KOPT-K1 (cell line): ENCODE measurements around the gene TMEM18.

ENCODE experiments used
- H3K27ac ChIP-seq: fragments of 200-600 bp; sonication (generic); 2 replicates; pipeline ENCODE4 v1.5.1; 2016; ENCODE audit warnings: antibody characterized with exemption, mild to moderate bottlenecking, low read depth, low read length; ENCODE audit not compliant: poor library complexity, severe bottlenecking
- H3K36me3 ChIP-seq: fragments of 200-600 bp; sonication (generic); 2 replicates; pipeline ENCODE4 v1.5.1; 2017; ENCODE audit warnings: antibody characterized with exemption, mild to moderate bottlenecking, low read length, moderate library complexity; ENCODE audit not compliant: insufficient read depth
- H3K9me3 ChIP-seq: fragments of 200-600 bp; sonication (generic); 2 replicates; pipeline ENCODE4 v1.5.1; 2017; ENCODE audit warnings: antibody characterized with exemption, low read length, mild to moderate bottlenecking; ENCODE audit not compliant: insufficient read depth, poor library complexity, severe bottlenecking

TMEM18 gene

DNA sequence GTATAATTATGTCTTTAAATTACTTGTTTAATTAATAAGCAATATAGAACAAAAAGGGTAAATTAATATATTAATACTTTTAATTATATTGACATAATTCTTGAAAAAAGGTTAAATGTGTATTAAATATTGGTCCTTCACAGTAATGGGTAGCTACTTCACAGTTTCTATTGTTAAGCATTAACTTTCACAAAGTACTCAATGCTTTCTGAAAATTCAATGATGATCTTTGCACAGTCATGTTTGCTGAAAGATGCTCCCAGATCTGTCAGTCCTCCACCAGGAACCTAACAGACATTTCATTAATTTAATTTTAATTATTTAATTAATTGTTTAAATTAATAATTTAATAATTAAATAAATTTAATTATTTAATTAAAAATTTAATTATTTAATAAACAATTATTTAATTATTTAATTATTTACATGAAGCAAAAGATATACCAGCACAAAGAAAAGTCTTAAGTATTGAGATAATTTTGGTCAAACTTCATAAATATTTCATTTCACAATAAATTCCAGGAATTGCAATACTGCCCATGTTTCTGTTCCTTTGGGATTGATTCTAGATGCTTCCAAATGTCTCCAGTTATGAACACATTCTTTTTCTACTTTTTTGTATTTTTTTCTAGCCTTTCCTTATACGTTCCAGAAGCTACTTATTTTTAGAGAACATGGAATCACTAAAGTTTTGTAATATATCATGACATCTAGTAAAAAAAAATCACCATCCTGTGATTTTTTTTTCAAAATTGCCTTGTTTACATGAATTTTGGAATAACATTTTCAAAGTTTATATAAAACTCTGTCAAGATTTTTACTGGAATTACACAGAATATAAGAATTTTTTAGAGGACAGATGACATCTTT lies 46.5 kb downstream of the TMEM18 start:
- no peaks in the 10 kb centered on the region for H3K36me3 ChIP-seq
- no peak overlapping the region for H3K27ac ChIP-seq
- no peaks in the 10 kb centered on the region for H3K9me3 ChIP-seq

DNA sequence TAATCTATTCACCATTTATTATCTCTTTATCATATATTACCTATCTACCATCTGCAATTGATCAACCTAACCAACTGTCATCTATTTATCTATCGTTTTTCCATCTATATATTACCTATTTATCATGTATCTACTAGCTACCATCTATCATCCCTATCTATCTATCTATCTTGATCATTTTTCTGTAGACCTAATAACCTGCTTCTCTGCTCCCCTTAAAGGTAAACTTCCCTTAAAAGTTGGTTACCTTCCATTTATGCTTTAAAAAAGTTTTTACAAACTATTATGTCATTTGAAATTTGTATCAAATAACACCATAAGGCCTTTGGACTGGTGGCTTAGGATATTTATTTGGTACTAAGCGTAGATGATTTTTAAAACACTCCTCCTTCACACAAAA lies 47.2 kb downstream of the TMEM18 start:
- Histone ChIP-seq H3K9me3 (no peaks in the 10 kb centered on the region), H3K36me3 (no peaks in the 10 kb centered on the region), H3K27ac (no peak overlapping the region)

DNA sequence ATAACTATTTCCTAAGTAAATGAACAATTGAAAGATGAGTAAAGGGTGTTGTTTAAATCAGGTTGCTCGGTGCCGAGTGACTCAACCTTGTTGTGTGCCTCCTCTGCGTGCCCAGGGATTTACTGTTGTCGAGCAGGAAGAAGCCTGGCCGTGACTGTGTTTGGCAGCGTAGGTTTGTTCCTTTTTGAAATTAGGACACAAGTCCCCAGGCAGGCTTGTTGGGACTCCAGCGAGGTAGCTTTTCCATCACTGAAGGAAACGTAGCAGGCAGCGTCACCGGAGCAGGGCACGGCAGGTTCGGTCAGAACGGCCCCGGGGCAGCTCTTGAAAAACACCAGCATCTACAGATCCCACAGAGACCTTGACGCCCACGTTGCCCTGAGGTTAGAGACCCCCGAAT lies 48.6 kb downstream of the TMEM18 start:
- Histone ChIP-seq H3K36me3 (no peaks in the 10 kb centered on the region), H3K9me3 (no peaks in the 10 kb centered on the region), H3K27ac (no peak overlapping the region)

DNA sequence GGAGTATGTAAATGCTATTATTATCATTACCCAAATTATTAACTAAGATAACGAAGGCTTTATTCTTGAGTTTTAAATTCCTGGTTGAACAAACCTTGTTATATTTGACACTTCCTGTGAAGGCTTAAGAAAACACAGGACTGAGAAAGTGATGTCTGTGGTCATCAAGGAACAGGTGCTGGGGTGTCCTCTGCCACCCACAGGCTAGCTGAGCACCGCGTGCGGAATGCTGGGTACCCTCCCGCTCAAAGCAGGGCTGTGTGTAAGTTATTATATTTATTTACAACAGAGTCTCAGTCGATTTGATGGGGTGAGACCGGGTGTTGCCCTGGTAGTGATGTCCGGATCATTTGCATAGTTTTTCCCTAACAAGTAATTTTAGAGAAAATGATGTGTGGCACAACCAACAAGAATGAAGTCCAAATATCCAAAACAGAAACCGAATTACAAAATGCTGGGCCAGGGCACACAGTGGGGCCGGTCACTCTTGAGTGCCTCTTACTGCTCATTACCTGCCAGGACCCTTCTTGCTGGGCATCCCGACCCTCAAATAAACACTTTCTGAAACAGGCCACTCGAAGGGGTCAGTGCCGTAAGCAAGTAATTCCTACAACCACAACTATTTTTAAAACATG lies 49.2 kb downstream of the TMEM18 start:
- no peaks in the 10 kb centered on the region for H3K36me3 ChIP-seq
- no peak overlapping the region for H3K27ac ChIP-seq
- H3K9me3 ChIP-seq = no peaks in the 10 kb centered on the region

DNA sequence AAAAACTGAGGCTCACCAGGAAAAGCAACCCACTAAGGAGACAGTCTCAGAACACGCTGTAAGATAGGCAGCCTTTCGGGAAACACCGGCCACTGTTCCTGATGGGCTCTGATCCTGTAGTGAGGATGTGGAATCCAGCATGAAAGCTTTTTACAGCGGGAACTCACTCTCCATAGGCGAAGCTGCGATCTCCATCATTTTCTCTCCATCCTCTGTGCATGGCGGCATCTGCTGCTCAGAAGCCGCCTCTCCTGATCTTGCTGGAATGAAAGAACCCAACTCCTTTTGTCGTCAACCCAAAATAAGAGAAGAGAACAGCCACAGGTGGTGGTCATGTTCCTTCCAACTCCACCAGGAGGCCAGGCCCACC lies 49.9 kb downstream of the TMEM18 start:
- Histone ChIP-seq H3K27ac (no peak overlapping the region), H3K9me3 (no peaks in the 10 kb centered on the region), H3K36me3 (no peaks in the 10 kb centered on the region)

DNA sequence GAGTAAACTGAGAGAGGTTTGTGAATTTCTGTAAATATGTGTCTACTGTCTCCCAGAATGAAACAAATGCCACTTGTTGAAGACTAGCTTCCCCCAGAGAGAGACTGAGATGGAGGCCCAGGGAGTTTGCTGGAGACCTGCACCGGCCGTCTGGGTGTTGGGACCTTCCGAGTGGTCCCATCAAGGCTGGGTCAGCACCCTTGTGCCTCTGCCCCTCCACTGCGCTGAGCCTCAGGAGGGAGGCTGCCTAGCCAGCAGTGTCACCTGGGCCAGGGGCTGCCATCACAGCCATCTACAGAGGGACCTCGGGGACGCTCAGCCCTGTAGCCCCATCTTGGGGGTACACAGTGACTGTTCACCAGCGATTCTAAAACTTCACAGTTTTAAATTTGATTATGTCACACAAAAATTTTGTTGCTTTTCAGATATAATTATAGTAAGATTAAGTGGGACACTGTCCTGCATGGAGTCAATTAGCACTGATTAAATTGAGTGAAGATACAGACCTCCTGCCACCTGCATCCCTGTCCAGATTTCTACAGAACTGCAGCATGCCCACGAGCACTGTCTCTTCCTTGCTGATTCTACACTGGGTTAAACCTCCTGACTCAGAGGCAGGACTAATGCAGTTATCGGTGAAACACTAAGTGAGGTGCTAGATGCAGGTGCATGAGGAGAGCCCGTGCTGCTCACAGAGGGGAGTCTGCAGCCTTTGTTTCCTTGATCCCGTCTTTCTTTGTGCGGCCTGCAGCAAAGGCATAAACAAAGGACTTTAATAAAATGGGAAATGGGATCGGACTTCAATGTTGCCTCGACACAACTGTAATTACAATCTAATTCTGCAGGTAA lies 50.5 kb downstream of the TMEM18 start:
- Histone ChIP-seq H3K36me3 (no peaks in the 10 kb centered on the region), H3K9me3 (no peaks in the 10 kb centered on the region), H3K27ac (no peak overlapping the region)

DNA sequence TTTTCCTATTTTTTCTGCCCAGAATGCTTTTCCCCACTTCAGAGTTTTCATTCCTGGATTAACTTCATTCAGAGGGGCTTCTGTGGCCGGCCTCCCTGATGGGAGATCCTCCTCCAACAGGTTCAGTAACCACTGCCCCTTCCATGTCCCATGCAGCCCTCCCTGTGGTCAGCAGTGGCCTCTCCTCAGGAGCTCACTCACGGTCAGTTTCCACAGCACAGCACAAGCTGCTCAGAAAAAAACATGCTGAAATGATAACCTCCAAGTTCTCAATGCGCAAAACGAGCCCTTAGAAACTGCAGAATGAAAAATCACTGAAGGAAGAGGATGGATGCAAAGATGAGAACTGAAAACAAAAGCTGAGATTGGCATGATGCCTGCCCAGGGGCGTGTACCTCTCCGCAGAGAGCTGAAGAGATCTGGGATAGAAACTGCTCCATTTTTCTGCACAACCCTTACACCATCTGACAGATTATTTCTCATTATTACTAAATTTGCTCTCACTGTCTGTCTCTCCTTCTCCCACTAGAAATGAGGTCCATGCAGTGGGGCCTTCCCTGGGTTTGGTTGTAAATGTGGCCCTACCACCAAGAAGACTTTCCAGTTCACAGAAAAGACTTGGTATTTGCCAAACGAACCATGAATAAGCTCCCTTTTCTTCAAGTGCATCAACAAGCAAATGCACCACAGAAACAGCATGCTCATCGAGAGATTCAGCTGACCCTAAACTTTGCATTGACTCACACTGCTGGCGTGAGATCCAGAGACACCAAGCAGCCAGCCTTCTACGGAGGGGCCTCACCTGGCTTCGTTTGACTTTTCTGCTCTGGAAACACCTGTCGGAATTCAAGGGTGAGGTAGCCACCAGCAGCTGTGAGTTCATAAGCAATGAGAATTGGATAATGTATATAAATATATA lies 51.5 kb downstream of the TMEM18 start:
- H3K27ac ChIP-seq = no peak overlapping the region

DNA sequence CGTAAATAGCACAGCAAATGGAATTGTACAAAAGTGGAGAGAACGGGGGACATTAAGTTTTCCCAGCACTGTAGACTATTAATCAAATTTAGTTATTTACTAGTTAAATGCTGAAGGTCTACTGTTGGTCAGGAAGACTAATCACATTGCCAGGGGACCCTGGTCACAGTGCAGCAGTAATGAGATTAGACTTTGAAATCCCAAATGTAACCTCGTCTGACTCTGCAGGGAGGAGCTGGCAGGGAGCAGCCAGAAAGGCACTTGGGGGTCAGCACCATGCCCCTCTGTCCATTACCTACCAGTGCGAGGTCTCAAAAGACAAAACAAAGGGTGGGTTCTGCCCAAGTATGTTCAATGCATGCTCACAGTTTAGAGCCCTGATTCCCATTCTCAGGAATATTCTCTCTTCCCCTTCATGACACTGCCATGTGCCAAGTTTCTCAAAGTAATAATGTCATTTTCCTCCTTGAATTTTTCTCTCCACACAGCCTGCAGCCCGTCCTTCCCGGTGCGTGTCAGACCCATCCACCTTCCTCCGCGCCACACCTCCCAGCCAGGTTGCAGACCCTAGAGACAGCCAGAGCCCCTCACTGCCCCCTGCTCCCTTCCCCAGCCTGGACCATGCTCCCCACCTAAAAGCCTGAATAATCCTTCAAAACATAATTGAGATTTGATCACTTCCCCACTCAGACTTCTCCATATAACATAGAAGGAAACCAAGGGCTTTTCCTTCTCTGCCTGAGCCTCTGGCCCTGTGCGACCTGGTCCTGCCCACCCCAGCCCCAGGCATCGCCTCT lies 52.5 kb downstream of the TMEM18 start:
- no peak overlapping the region for H3K27ac ChIP-seq
- no peaks in the 10 kb centered on the region for H3K36me3 ChIP-seq
- no peaks in the 10 kb centered on the region for H3K9me3 ChIP-seq

More for the DNA sequence above, 51.5 kb downstream of the TMEM18 start:
- Histone ChIP-seq H3K9me3 (no peaks in the 10 kb centered on the region), H3K36me3 (no peaks in the 10 kb centered on the region)

DNA sequence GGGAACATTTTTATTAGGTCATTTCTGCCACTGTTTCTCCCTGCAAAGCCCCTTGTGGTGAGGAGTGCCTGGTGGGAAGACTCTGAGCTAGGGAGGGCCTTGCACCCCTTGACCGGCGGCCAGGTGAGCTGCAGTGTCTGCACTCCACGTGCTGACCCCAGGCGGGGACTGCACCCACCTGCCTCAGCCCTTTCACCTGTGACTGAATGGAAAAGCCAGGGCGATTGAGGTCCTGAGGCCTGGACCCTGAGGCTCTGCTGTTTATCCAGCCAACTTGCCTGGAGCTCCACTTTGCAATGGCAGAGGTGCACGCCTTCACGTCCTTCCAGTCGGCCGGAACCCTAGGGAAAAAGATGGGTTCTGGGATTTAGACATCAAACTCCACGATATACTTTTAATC lies 53.1 kb downstream of the TMEM18 start:
- Histone ChIP-seq H3K9me3 (no peaks in the 10 kb centered on the region), H3K36me3 (no peaks in the 10 kb centered on the region), H3K27ac (no peak overlapping the region)

DNA sequence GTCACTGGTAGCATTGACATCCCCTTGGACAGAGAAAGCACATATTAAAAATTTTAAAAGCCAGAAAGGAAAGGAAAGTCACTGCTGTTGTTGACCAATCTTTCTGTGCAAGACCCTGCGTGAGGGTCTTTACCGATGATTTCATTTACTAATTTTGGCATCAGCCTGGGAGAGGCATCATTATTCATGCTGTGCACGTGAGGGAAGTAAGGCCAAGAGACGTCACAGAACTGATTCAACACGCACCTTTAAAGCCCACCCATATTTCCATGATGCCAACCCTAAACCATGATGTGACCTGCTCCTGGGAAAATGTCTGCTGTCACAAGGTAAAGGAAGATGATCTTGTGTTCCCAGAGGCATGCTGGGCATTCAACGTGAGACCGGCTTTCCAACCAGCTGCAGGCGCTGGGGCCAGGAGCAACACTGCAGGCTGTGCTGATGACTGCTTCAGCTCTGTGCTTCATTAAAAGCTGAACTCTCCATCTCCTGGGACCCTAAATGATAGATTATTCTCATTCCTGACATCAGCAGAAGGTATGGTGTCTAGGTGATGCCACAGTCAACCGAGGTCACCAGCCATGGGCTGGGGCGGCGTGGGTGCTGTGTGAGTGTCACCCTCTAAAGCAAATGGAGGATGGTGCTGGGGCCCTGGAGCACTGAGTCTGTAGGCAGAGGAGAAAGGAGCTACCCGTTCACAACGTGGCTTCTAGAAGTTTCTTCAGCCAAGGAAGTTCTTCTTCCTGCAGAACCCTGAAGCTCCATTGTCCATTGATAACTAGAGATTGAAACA lies 53.9 kb downstream of the TMEM18 start:
- Histone ChIP-seq H3K9me3 (peaks cover 5% of the 10 kb centered on the region), H3K36me3 (no peaks in the 10 kb centered on the region), H3K27ac (no peak overlapping the region)

DNA sequence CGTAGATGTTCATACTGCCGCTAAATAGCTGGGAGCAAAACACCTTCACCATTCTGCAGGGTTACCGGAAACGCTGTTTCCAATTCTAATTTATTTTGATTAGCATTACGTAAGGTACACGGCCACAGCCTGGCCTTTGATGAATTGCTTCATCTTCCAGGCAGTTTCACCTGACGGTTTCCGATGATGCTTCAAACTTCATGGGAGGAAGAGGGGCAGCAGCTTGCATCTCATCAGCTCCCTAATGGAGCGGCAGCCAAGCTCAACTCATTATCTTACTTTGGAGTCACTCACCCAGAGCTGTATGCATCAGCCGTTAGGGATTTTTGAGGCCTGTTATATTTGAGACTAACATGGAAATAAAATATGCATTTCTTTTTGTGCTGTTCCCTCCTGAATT lies 54.8 kb downstream of the TMEM18 start:
- Histone ChIP-seq H3K27ac (no peak overlapping the region), H3K36me3 (no peaks in the 10 kb centered on the region), H3K9me3 (peaks cover 15% of the 10 kb centered on the region)

DNA sequence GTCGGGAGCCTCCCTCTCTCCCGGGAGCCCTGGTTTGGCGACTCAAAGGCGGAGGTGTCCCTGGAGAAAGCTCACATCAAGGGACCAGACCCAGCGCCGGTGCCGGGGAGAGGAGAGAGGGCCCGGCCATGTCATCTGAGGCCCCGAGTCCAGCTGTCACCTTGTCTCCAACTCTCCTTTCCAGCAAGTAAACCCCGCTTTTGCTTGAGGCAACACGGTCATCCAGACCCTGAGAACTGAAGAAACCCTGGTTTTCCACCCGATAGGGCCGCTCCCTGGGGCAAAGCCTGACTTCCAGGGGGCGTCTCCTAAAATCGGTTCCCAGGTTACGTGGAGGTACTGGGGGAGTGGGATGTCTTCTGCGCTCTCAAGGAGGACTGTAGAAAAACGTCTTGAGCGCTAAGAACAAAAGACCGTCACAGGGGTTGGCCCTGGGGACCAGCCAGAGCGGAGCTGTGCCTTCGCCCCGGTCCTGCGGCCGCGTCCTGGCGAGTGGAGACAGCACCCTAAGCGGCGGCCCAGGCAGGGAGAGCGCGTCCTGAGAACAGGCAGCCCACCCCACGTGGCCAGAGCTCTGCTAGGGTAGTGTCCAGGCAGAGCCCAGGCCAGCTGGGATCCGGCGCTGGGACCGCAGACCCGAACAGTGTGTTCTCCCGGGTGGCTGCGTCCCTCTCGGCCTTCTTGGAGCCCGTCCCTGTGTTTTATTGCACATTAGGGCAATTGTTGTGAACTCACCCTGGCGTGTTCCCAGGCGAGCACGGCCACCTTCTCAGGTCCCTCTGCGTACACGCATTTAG lies 55.7 kb downstream of the TMEM18 start:
- H3K27ac ChIP-seq = no peak overlapping the region
- no peaks in the 10 kb centered on the region for H3K36me3 ChIP-seq
- peaks cover 15% of the 10 kb centered on the region for H3K9me3 ChIP-seq
